Measurements from ENCODE around the gene KCNJ9.

DNA sequence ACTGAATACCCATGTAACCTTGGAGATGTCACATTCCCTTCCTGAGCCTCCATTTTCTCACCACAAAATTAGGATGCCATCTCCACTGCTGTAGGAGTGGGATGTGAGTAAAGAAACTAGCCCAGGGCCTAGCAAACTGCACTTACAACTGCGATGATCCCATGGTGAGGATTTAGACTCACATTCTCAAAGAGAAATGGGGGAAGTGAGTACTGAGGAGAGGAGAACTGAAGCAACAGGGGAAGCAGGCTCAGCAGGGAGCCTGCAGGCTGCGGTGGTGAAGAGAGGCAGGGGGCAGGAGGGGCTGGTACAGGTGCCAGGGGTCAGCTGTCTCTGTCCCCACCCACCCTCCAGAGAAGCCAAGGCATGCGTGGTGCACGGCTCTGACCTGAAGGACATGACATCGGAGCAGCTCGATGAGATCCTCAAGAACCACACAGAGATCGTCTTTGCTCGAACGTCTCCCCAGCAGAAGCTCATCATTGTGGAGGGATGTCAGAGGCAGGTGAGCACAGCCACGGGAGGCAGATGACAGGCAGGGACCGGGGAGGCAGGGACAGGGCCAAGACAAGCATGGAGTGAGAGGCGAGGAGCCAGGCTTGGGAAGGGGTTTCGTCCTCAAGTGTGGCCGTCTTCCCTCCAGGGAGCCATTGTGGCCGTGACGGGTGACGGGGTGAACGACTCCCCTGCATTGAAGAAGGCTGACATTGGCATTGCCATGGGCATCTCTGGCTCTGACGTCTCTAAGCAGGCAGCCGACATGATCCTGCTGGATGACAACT lies 53.6 kb downstream of the KCNJ9 start:
- TF ChIP-seq, protein P1, sequence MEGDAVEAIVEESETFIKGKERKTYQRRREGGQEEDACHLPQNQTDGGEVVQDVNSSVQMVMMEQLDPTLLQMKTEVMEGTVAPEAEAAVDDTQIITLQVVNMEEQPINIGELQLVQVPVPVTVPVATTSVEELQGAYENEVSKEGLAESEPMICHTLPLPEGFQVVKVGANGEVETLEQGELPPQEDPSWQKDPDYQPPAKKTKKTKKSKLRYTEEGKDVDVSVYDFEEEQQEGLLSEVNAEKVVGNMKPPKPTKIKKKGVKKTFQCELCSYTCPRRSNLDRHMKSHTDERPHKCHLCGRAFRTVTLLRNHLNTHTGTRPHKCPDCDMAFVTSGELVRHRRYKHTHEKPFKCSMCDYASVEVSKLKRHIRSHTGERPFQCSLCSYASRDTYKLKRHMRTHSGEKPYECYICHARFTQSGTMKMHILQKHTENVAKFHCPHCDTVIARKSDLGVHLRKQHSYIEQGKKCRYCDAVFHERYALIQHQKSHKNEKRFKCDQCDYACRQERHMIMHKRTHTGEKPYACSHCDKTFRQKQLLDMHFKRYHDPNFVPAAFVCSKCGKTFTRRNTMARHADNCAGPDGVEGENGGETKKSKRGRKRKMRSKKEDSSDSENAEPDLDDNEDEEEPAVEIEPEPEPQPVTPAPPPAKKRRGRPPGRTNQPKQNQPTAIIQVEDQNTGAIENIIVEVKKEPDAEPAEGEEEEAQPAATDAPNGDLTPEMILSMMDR (conservative IDR thresholded peaks at IDR 0.05), result no peak
- no peak for TF ChIP-seq EZH2 (IDR thresholded peaks at IDR 0.05; ENCODE audit: low read depth)

Measured in PC-9 (cell line).